Nephron (organoid): ENCODE results near the gene C1QTNF1.
A peak's percentile ranks its signal among the peaks of the same experiment; 100 is the strongest.

ENCODE experiments used
- H3K27ac Mint-ChIP-seq, 3 experiments: 2 replicates each; pipeline ENCODE4 v1.8.0; 2020; ENCODE audit warnings: mixed read lengths in 3 of 3, mild to moderate bottlenecking in 2 of 3, moderate library complexity in 1 of 3
- H3K27me3 Mint-ChIP-seq: 2 replicates; pipeline ENCODE4 v1.8.0; 2021; ENCODE audit warnings: low read depth, mild to moderate bottlenecking, moderate library complexity, mixed read lengths
- H3K36me3 Mint-ChIP-seq: 2 replicates; pipeline ENCODE4 v1.8.0; 2020; ENCODE audit warnings: low read depth, mixed read lengths
- H3K4me1 Mint-ChIP-seq: 2 replicates; pipeline ENCODE4 v1.8.0; 2020; ENCODE audit warnings: mixed read lengths
- H3K4me3 Mint-ChIP-seq, 3 experiments: 2 replicates each; pipeline ENCODE4 v1.8.0; 2020; ENCODE audit warnings: mild to moderate bottlenecking in 3 of 3, mixed read lengths in 3 of 3, moderate library complexity in 2 of 3
- H3K9me3 Mint-ChIP-seq: 2 replicates; pipeline ENCODE4 v1.8.0; 2020; ENCODE audit warnings: mixed read lengths
- CTCF ChIP-seq, 3 experiments: fragments of 200-600 bp; sonication (generic); IDR thresholded peaks; one replicate each; pipeline ENCODE4 v1.5.0; 2021; ENCODE audit warnings: antibody characterized with exemption in 3 of 3; ENCODE audit not compliant: unreplicated experiment in 3 of 3

C1QTNF1 gene

GRCh38 chr17:79079421-79080200, 55.6 kb downstream of the C1QTNF1 start:
- Mint-ChIP-seq H3K27ac (no peak overlapping the region), H3K36me3 (peaks cover 28% of the 10 kb centered on the region), H3K9me3 (no peaks in the 10 kb centered on the region), H3K4me3 (no peak overlapping the region), H3K27me3 (peaks cover 7% of the 10 kb centered on the region), H3K4me1 (peaks cover 15% of the 10 kb centered on the region)
- no peak for TF ChIP-seq CTCF (IDR thresholded peaks at IDR 0.05; ENCODE audit: unreplicated experiment in 3 of 3)

GRCh38 chr17:79080349-79080748, 56.4 kb downstream of the C1QTNF1 start:
- Mint-ChIP-seq H3K4me3 (peak overlapping the region in 1 of 3 experiments; percentile 12), H3K27ac (no peak overlapping the region), H3K4me1 (peaks cover 13% of the 10 kb centered on the region), H3K36me3 (peaks cover 28% of the 10 kb centered on the region), H3K9me3 (no peaks in the 10 kb centered on the region), H3K27me3 (peaks cover 5% of the 10 kb centered on the region)
- no peak for TF ChIP-seq CTCF (IDR thresholded peaks at IDR 0.05; ENCODE audit: unreplicated experiment in 3 of 3)

- H3K27ac Mint-ChIP-seq, result no peak overlapping the region
- peaks cover 28% of the 10 kb centered on the region for H3K36me3 Mint-ChIP-seq
- H3K4me3 Mint-ChIP-seq, result peak overlapping the region in 1 of 3 experiments; percentile 12
- no peaks in the 10 kb centered on the region for H3K9me3 Mint-ChIP-seq
- no peak for TF ChIP-seq CTCF (IDR thresholded peaks at IDR 0.05; ENCODE audit: unreplicated experiment in 3 of 3)
- H3K4me1 Mint-ChIP-seq, result peaks cover 8% of the 10 kb centered on the region
- peaks cover under 1% of the 10 kb centered on the region for H3K27me3 Mint-ChIP-seq
Observed at GRCh38 chr17:79080761-79081290, 56.9 kb downstream of the C1QTNF1 start.

GRCh38 chr17:79081571-79082276, 57.8 kb downstream of the C1QTNF1 start:
- H3K4me1 Mint-ChIP-seq, result peaks cover 7% of the 10 kb centered on the region
- no peak for TF ChIP-seq CTCF (IDR thresholded peaks at IDR 0.05; ENCODE audit: unreplicated experiment in 3 of 3)
- peak overlapping the region in 1 of 3 experiments; percentile 57 for H3K27ac Mint-ChIP-seq
- H3K9me3 Mint-ChIP-seq, result no peaks in the 10 kb centered on the region
- no peaks in the 10 kb centered on the region for H3K27me3 Mint-ChIP-seq
- H3K36me3 Mint-ChIP-seq, result peaks cover 28% of the 10 kb centered on the region
- no peak overlapping the region for H3K4me3 Mint-ChIP-seq

GRCh38 chr17:79082311-79083190, 58.6 kb downstream of the C1QTNF1 start:
- Mint-ChIP-seq H3K4me1 (peaks cover 7% of the 10 kb centered on the region), H3K27me3 (no peaks in the 10 kb centered on the region), H3K36me3 (peaks cover 28% of the 10 kb centered on the region), H3K27ac (no peak overlapping the region), H3K4me3 (no peak overlapping the region), H3K9me3 (no peaks in the 10 kb centered on the region)
- peak; percentile 65 to 81 (median 75) for TF ChIP-seq CTCF (IDR thresholded peaks at IDR 0.05; ENCODE audit: unreplicated experiment in 3 of 3)
